ENCODE results near the gene ZMYND11.

DNA sequence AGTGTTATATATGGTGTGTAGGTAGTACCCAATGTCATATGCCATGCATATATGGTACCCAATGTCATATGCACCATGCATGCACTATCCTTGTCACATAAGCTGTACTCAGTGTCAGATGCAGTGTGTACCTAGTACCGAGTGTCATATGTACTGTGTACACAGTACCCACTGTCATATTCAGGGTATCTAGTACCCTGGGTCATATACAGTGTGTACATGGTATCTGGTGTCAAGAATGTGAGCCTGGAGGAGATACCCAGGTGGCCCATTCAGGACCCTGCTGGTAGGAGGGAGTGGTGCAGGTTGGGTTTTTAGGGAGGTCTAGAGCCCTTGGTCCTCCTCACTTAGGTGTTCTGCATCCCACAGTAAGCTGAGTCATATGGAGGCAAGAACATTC, 1.8 kb downstream of the ZMYND11 start:
- peak; percentile 61 for TF ChIP-seq CTCF (IDR thresholded peaks at IDR 0.05)
- TF ChIP-seq, protein P1, sequence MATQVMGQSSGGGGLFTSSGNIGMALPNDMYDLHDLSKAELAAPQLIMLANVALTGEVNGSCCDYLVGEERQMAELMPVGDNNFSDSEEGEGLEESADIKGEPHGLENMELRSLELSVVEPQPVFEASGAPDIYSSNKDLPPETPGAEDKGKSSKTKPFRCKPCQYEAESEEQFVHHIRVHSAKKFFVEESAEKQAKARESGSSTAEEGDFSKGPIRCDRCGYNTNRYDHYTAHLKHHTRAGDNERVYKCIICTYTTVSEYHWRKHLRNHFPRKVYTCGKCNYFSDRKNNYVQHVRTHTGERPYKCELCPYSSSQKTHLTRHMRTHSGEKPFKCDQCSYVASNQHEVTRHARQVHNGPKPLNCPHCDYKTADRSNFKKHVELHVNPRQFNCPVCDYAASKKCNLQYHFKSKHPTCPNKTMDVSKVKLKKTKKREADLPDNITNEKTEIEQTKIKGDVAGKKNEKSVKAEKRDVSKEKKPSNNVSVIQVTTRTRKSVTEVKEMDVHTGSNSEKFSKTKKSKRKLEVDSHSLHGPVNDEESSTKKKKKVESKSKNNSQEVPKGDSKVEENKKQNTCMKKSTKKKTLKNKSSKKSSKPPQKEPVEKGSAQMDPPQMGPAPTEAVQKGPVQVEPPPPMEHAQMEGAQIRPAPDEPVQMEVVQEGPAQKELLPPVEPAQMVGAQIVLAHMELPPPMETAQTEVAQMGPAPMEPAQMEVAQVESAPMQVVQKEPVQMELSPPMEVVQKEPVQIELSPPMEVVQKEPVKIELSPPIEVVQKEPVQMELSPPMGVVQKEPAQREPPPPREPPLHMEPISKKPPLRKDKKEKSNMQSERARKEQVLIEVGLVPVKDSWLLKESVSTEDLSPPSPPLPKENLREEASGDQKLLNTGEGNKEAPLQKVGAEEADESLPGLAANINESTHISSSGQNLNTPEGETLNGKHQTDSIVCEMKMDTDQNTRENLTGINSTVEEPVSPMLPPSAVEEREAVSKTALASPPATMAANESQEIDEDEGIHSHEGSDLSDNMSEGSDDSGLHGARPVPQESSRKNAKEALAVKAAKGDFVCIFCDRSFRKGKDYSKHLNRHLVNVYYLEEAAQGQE (IDR thresholded peaks at IDR 0.05; ENCODE audit: low read depth, low read length): no peak
- no peak for TF ChIP-seq YY1 (IDR thresholded peaks at IDR 0.05; ENCODE audit: low read depth)
- no peak for TF ChIP-seq FOXM1 (IDR thresholded peaks at IDR 0.05; ENCODE audit: low read depth)

Data from SK-N-SH (cell line).